Upper lobe of left lung (tissue), 4 donors: ENCODE measurements around the gene GLOD4.
"Not testable (repeated sequence)": the region's sequence is repeated elsewhere in the genome, so short reads cannot be mapped to it uniquely, and the experiment has no call there.

Source experiments
- EP300 ChIP-seq, 4 donors: sonication (generic); formaldehyde crosslinking; IDR thresholded peaks; one replicate each; pipeline ENCODE4 v1.5.1; 2017; ENCODE audit warnings: antibody characterized with exemption in 4 of 4, control low read depth in 2 of 4
- TF ChIP-seq, protein P1 (sequence below), 6 experiments: fragments of 450-650 bp in 4 of 6; fragments of 200-600 bp in 2 of 6; sonication (generic) in 2 of 6; IDR thresholded peaks; one replicate each; pipeline ENCODE4 v1.5.1; 2016 to 2019; ENCODE audit warnings: antibody characterized with exemption in 6 of 6

DNA sequence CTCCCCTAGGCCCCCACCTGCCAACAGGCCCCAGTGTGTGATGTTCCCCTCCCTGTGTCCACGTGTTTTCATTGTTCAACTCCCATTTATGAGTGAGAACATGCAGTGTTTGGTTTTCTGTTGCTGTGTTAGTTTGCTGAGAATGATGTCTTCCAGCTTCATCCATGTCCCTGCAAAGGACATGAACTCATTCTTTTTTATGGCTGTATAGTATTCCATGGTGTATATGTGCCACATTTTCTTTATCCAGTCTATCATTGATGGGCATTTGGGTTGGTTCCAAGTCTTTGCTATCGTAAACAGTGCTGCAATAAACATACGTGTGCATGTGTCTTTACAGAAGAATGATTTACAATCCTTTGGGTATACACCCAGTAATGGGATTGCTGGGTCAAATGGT is 47.5 kb upstream of the GLOD4 start:
- TF ChIP-seq, protein P1, sequence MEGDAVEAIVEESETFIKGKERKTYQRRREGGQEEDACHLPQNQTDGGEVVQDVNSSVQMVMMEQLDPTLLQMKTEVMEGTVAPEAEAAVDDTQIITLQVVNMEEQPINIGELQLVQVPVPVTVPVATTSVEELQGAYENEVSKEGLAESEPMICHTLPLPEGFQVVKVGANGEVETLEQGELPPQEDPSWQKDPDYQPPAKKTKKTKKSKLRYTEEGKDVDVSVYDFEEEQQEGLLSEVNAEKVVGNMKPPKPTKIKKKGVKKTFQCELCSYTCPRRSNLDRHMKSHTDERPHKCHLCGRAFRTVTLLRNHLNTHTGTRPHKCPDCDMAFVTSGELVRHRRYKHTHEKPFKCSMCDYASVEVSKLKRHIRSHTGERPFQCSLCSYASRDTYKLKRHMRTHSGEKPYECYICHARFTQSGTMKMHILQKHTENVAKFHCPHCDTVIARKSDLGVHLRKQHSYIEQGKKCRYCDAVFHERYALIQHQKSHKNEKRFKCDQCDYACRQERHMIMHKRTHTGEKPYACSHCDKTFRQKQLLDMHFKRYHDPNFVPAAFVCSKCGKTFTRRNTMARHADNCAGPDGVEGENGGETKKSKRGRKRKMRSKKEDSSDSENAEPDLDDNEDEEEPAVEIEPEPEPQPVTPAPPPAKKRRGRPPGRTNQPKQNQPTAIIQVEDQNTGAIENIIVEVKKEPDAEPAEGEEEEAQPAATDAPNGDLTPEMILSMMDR (IDR thresholded peaks at IDR 0.05), result not testable (repeated sequence)
- not testable (repeated sequence) for TF ChIP-seq EP300 (IDR thresholded peaks at IDR 0.05)
